HL-60/S4 treated with phorbol 12-myristate 13-acetate at 8.2 ng/mL for 4 days and 3 days (cell line): Measurements from ENCODE around the gene ARHGEF17.

Source experiments
- in situ Hi-C: fragments of 300-500 bp; cut with MboI; formaldehyde crosslinking; loops from 2 replicates; pipeline ENCODE4 v1.15.0; 2022; ENCODE audit warnings: low sequenced_read_pairs

The ARHGEF17 gene

DNA sequence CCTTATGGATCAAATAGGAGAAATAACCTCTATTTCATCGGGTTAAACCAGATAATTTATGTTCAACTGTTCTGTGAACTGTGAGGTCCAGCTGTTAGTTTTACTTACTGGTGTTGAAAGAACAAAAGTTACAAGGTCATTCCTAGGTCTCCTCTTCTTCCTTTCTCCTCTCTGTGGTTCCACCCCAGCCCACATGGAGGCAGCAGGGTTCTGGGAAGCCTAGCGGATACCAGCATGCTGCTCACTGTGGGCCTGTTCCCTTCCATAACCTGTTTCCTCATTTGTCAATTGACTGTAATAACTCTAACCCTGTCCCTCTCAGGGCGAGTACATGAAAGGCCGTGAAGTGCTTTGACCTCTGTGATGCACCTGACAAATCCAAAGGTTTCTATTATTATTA lies 96.0 kb downstream of the ARHGEF17 start:
- in situ Hi-C loops, result loop anchor here (10.0 kb wide), 1 partner anchor 251 kb away; no protein-coding TSS in a partner anchor

DNA sequence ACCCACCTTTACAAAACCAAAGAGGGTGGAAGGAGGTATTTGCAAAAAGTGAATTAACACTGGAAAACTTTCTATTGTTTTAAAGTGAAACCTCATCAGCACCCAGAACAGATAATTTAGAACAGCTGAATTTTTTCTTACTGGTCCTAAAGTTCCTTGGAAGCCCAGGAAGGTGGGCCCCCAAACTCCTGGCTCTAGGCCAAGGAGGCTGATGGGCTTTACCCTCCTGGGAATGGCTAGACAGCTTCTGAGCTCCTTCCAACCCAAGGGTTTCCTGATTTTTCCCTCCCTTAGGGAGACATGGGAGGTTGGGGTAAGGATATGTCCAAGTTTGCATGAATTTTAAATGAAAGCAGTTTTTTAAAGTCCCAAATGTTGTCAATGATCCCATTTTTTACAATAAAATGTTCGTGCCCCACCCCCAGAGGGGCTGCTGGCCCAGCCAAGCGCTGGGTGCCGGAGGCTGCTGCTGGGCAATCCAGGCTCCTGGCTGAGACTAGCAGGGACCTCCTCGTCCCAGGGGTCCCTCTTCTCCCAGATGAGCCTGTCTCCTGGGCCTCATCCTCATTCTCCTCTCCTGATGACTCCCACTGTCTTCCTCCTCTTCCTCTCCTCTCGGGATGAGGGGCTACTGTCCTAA lies 96.5 kb downstream of the ARHGEF17 start:
- in situ Hi-C loops, result loop anchor here (10.0 kb wide), 1 partner anchor 250 kb away; no protein-coding TSS in a partner anchor

DNA sequence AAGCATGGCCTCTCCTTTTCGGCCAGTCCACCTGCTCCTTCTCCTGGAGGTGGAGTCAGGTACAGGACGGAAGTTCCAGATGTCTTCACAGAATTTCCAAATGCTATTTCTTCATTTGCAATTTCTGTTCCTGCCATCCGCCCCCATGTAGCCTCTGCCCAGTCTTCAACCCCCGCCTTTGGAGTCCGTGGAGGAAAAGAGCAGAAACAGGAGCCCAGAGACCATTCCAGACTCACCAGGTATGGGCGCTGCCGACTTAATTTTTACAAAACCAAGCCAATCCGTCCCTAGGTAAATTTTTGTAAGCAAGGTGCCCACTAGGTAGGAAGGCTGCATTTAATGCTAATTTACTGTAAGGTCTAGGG lies 97.1 kb downstream of the ARHGEF17 start:
- in situ Hi-C loops, result loop anchor here (10.0 kb wide), 1 partner anchor 250 kb away; no protein-coding TSS in a partner anchor

DNA sequence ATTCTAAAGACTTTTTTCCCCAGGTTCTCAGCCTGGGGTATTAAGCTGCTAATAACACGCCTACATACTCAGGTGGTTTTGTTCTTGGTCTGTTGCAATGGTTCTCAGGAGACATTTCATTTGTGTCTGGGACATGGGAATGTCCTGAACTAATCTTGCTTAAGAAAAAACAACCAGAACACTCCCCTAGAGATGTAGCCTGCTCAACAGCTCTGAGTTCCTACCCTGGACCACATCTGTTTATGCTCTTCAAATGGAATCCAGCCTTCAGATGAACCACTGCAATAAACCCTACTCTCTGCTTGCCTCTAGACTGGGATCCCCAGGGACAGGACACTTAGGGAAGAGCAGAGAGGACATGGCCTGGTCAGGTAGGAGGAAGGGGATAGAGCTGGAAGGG lies 98.1 kb downstream of the ARHGEF17 start:
- in situ Hi-C loops, result loop anchor here (10.0 kb wide), 1 partner anchor 249 kb away; no protein-coding TSS in a partner anchor

DNA sequence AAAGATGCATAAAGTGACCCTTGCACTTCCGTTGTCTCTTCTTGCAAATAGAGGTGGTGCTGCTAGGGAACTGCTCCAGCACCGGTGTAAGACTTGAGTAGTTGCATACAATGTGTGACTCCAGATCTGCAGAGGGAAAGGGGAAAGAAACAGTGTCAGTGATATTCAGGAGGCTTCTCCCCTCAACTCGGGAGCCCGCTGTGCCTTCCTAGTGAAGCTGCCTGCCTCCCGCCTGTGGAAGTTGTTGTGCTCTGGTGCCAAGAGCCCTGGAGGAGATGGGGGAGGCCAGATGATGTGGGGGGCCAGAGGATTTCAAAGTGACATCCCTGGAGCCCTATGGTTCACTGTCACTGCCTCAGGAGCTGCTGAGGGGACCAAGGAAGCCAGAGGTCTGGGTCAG lies 98.5 kb downstream of the ARHGEF17 start:
- in situ Hi-C loops, result loop anchor here (10.0 kb wide), 1 partner anchor 248 kb away; no protein-coding TSS in a partner anchor

DNA sequence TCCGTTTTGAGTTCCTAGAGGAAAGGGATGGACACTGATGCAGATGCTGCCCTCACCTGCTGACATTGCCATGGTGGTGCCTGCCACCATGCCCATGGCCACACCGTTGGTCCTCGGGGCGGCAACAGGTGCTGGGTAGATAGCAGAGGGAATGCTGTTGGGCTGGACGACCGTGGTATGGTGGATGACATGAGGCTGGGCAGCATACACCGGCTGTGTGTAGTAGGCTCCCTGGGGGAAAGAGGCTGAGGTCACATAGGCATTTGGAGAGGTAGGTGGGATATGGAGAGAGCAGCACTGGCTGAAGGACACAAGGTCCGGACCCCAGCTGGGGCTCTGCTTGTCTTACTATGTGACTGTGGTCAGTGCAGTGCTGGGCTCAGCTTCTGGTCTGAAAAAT lies 101.4 kb downstream of the ARHGEF17 start:
- in situ Hi-C loops, result loop anchor here (10.0 kb wide), 1 partner anchor 245 kb away; no protein-coding TSS in a partner anchor

DNA sequence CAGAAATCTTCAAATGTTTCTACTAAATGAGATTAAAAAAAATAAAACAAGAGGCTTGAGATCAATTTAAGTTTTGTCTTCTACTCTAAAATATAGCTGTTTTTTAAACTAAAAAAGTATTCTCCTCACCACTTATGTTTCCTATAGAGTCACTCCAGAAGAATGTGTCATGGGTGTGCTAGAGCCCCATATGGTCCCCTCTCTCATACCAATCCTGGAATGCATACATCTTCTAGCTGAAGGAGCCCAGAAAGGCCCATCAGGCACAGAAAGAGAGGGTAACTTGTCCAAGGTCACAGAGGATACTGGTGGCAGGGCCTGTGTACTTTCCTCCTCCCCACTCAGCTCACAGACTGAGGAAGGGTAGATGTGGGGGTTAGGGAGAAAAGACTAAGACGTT lies 102.6 kb downstream of the ARHGEF17 start:
- in situ Hi-C loops, result no loop called here

DNA sequence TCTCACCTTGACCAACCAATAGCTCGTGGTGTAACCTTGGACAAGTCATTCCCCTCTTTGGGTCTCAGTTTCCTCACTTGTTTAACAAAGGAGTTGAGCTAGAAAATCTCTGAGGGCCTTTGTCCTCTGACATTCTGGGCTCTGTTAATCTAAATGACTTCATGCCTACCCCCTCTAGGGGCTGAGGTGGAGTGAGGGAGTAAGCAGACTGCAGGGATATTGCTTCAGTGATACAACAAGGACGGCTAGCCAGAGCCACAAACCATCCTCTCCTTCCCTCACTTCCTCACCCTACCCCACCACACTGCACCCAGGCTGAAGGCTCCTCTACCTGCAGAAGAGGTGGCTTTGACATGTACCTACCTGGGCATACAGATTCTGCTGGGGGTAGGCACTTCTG lies 103.0 kb downstream of the ARHGEF17 start:
- in situ Hi-C loops, result no loop called here

DNA sequence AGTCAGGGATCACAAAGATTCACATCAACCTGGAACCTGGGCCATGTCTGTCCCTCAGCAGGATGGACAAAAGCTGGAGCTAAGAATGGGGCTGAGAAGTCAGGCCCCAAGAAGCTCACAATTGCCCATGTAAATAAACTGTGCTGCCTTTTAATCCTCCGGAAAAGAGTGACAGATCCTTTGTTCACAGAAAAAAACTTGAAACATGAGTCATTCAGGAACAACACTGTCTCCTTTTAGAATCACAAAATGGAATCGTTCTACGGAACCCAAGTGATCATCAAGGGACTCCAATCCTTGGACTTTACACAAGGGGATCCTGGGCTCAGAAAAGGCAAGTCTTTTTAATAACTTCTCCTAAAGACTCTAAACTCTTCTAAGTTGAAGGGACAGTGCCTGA lies 104.2 kb downstream of the ARHGEF17 start:
- in situ Hi-C loops, result no loop called here

DNA sequence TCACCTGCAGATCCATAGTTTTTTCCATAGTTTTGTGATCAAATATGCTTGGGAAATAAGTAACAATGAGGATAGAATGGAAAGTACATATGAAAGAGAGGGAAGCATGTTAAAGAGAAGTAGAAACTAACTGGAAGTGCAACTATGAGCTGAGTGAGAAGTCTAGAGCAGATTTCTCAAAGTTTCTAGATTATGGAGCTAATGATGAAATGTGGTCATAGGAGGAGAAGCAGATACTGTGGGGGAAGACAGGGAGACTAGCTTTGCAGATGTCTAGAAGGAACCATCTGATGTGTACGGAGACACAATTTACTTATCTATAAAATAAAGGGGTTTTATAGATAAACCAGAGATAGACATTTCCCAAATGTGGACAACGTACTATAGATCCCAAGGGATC lies 105.2 kb downstream of the ARHGEF17 start:
- in situ Hi-C loops, result no loop called here

DNA sequence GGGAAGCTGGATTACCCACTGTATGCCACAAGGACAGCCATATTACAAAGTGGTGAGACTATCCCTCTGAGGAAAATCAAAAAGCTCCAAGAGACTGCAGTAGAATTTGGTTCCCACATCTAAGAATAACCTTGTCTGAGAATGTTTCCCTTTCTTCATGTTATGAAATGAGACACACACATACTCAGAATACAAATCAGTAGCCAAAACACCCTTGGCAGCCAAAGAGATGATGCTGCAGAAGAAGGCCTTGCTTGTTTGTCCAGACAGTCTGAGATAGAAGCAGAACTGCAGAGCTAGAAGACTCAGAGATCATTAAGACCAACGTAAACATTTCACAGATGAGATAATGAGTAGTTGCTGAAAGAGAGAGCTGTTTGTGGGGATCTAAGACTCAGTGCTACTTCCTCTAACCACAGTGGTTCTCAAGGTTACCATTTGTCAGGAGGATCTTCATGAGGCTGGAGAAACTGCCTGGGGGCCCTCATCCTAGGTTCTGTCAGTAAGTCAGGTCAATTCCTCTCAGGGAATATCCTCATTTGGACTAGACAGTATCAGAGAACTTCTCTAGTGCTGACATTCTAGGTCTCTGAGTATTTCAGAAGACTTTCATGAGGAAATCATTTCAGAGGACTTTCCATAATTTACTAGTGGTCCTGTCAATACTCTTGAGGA lies 107.0 kb downstream of the ARHGEF17 start:
- in situ Hi-C loops, result no loop called here

DNA sequence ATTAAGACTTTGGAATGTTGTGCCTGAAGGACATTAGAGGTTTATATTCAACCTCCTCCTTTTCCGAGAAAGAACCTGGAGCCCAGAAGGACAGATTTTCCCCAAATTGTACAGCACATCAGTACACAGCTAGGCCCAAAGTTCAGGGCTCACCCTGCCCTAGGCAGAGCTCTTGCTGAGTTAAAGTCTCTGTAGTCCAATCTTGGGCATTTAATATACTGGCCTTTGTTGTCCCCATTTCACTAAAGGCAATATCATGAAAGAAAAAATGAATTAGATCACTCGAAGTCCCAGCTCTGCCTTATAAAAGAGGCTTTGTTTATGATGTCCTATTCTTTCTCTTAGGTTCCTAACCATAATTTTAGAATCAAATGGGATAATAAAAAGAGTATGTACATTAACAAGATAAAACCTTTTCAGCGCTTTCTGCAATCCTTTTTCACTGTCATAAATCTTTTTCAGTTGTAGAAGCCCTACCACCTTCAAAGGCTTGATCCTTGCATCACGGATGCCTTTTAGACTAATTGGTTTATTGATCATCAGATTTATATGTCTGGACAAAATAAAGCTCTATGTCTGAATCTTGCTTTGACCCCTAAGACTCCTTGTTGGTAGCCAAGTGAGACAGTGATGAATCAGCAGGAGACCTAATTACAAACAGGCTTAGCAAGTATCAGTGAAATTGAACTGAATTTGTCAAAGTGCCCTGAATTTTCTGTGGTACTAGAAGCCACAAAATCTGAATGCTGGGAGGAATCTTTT lies 108.0 kb downstream of the ARHGEF17 start:
- in situ Hi-C loops, result no loop called here

DNA sequence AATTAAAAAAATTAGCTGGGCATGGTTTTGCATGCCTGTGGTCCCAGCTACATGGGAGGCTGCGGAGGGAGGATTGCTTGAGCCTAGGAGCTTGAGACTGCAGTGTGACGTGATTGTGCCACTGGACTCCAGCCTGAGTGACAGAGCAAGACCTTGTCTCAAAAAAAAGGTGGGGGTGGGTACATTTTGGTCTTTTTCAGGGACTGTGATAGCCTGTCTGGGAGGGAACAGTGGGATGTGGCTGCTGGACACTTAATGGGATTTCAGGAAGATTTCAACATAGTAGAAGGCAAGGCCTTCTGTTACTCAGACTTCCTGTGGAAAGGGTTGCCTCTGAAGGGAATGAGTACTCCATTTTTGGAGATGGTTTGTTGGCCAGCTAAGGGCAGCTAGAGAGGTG lies 108.7 kb downstream of the ARHGEF17 start:
- in situ Hi-C loops, result no loop called here
